IPS-18c (cell line): Measurements from ENCODE around the gene TSPY8.
"Not testable (repeated sequence)": the region's sequence is repeated elsewhere in the genome, so short reads cannot be mapped to it uniquely, and the experiment has no call there.

Source experiments
- H3K4me3 ChIP-seq: 2 replicates; pipeline ENCODE4 v1.7.0; 2013; ENCODE audit warnings: low read depth, mild to moderate bottlenecking, low read length, moderate library complexity; ENCODE audit not compliant: insufficient read depth
- H3K9me3 ChIP-seq: one replicate; pipeline ENCODE4 v1.6.1; 2013; ENCODE audit warnings: mild to moderate bottlenecking, low read length, moderate library complexity; ENCODE audit not compliant: control insufficient read depth, insufficient read depth

Gene TSPY8, protein sequence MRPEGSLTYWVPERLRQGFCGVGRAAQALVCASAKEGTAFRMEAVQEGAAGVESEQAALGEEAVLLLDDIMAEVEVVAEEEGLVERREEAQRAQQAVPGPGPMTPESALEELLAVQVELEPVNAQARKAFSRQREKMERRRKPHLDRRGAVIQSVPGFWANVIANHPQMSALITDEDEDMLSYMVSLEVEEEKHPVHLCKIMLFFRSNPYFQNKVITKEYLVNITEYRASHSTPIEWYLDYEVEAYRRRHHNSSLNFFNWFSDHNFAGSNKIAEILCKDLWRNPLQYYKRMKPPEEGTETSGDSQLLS

GRCh38 chrY:9357497-9357896, at the start of gene TSPY8:
Gene TSPY8, plus strand, starts transcription at chrY:9357797. Its CDS starts 46 bp downstream, at chrY:9357843.
- H3K9me3 ChIP-seq, H3K4me3 ChIP-seq: not testable (repeated sequence)

DNA sequence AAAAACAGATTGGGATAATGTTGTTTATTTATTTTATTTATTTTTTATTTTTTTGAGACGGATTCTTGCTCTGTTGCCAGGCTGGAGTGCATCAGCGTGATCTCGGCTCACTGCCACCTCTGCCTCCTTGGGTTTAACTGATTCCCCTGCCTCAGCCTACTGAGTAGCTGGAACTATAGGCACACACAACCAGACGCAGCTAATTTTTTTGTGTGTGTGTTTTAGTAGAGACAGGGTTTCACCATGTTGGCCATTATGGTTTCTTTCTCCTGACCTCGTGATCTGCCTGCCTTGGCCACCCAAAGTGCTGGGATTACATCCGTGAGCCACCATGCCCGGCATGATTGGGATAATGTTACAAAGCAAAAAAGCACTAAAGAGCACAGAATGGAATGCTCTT, 36.6 kb upstream of the TSPY8 start:
- Histone ChIP-seq H3K9me3 (no peaks in the 10 kb centered on the region), H3K4me3 (no peak overlapping the region)

- H3K9me3 ChIP-seq, H3K4me3 ChIP-seq: not testable (repeated sequence)
Observed at GRCh38 chrY:9337164-9337563, 20.4 kb upstream of the TSPY8 start, which contains the start of gene TSPY4. Gene TSPY4, plus strand, starts transcription at chrY:9337464. Its CDS starts 46 bp downstream, at chrY:9337510.

DNA sequence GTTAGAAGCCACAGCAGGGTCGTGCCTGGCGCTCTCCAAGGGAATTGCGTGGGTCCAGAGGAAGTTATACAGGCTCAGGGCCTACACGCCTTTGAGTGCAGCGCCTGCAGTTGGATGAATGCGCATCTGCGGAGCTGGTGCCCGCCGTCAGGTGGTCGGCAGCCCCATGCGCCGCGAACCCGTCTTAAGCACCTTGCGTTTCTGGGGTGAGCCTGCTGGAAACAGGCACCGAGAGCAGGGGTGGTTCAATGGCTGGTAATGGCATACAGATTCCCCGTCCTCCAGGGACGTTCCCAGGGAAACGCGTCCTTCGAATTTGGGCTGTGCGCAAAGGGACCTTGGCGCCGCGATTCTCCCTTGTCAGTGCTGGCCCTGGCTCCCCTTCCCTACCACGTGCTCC, 38.9 kb downstream of the TSPY8 start:
- H3K4me3 ChIP-seq, H3K9me3 ChIP-seq: not testable (repeated sequence)

DNA sequence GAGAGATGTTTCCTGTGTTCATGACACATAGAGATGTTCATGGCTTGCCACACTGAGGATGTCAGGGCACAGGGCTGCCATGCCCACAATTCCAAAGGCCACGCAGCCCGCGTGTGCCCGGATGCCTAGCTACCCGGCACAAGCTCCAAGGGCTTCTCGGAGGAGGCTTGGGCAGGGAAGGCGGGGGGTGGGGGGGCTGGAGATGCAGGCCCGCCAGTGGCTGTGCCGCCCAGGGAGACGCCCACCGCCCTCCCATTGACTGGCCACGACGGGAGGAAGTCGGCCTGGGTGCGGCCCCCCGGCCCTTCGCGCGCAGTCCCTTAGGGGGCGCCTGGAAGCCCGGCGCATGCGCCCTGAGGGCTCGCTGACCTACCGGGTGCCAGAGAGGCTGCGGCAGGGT, 40.5 kb downstream of the TSPY8 start, which contains the start of gene TSPY3:
Gene TSPY3 (plus strand): TSS at position 301 of the 400 bp plus-strand sequence. CDS start 46 bp downstream, at position 347.
- H3K9me3 ChIP-seq, H3K4me3 ChIP-seq: not testable (repeated sequence)
